ENCODE results near the gene BOK.

- TF ChIP-seq, protein P1, sequence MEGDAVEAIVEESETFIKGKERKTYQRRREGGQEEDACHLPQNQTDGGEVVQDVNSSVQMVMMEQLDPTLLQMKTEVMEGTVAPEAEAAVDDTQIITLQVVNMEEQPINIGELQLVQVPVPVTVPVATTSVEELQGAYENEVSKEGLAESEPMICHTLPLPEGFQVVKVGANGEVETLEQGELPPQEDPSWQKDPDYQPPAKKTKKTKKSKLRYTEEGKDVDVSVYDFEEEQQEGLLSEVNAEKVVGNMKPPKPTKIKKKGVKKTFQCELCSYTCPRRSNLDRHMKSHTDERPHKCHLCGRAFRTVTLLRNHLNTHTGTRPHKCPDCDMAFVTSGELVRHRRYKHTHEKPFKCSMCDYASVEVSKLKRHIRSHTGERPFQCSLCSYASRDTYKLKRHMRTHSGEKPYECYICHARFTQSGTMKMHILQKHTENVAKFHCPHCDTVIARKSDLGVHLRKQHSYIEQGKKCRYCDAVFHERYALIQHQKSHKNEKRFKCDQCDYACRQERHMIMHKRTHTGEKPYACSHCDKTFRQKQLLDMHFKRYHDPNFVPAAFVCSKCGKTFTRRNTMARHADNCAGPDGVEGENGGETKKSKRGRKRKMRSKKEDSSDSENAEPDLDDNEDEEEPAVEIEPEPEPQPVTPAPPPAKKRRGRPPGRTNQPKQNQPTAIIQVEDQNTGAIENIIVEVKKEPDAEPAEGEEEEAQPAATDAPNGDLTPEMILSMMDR (IDR thresholded peaks at IDR 0.05) = no peak
- TF ChIP-seq EP300 (IDR thresholded peaks at IDR 0.05) (no peak), POLR2A (IDR thresholded peaks at IDR 0.05) (no peak), POLR2AphosphoS5 (IDR thresholded peaks at IDR 0.05) (no peak)
Measured at GRCh38 chr2:241530571-241530970, 28.0 kb upstream of the BOK start.
